SK-N-MC (cell line): ENCODE measurements around the gene NALF2.

Experiments used
- EZH2 ChIP-seq: fragments of 200-600 bp; sonication (generic); IDR thresholded peaks from one replicate; pipeline ENCODE4 v1.6.1; 2017; ENCODE audit warnings: antibody characterized with exemption
- FOXP2 ChIP-seq: optimal IDR thresholded peaks from 2 replicates; pipeline ENCODE3; 2011; ENCODE audit warnings: mild to moderate bottlenecking, moderate library complexity; ENCODE audit not compliant: insufficient read depth; ENCODE audit errors: extremely low read length, control extremely low read depth
- POLR2AphosphoS5 ChIP-seq: IDR thresholded peaks from 2 replicates; pipeline ENCODE4 v1.6.1; 2012; ENCODE audit warnings: mild to moderate bottlenecking, low read depth, low read length, borderline replicate concordance

- TF ChIP-seq FOXP2 (no peak), POLR2AphosphoS5 (no peak), EZH2 (no peak)
Observed at GRCh38 chrX:69466546-69466945, 37.6 kb upstream of the NALF2 start.
